ENCODE results near the gene GRK6. TPM values are rescaled to one million over a fixed set of nuclear protein-coding genes. Genes with fewer than 3 reads are reported as not detected.

The GRK6 gene
- total RNA-seq = 15.8 and 21.7 TPM in 2 replicates

GRCh38 chr5:177426566-177427210 lies at the start of gene GRK6:
TSS of gene GRK6 (plus strand) at chr5:177426676. CDS start at chr5:177426846, 170 bp downstream.

GRCh38 chr5:177384134-177384533 lies 42.3 kb upstream of the GRK6 start, which contains the start of gene SLC34A1:
TSS of gene SLC34A1 (plus strand) at chr5:177384434. CDS start at chr5:177385742, 1,308 bp downstream.

GRCh38 chr5:177399997-177400868 lies 26.2 kb upstream of the GRK6 start, which contains the start of gene PFN3:
TSS of gene PFN3 (minus strand) at chr5:177400661. CDS start at chr5:177400576, 85 bp downstream.

GRCh38 chr5:177409043-177409801 lies 17.3 kb upstream of the GRK6 start, which contains the start of gene F12:
TSS of gene F12 (minus strand) at chr5:177409564. CDS start at chr5:177409527, 37 bp downstream.

GRCh38 chr5:177446200-177447065 lies 20.0 kb downstream of the GRK6 start, which contains the start of gene PRR7:
TSS of gene PRR7 (plus strand) at chr5:177446814. CDS start at chr5:177455068, 8,254 bp downstream.

GRCh38 chr5:177473443-177474001 lies 47.0 kb downstream of the GRK6 start, which contains the start of gene DBN1:
TSS of gene DBN1 (minus strand) at chr5:177473634. CDS start at chr5:177473521, 113 bp downstream.

Other genes with a start within 250 kb of the GRK6 start
- 17.8 and 22.1 TPM in 2 replicates for gene RAB24, start 123.0 kb upstream of the GRK6 start, total RNA-seq
- gene PRELID1, start 122.9 kb upstream of the GRK6 start, total RNA-seq = 101 and 120 TPM in 2 replicates
- 10.4 and 14.7 TPM in 2 replicates for gene MXD3, start 114.8 kb upstream of the GRK6 start, total RNA-seq
- gene LMAN2, start 75.0 kb upstream of the GRK6 start, total RNA-seq = 430 and 437 TPM in 2 replicates
- 2.2 and 5.1 TPM in 2 replicates for gene RGS14, start 68.8 kb upstream of the GRK6 start, total RNA-seq
- not detected in 2 replicates for gene SLC34A1, start 42.2 kb upstream of the GRK6 start, total RNA-seq
- gene PFN3, start 26.0 kb upstream of the GRK6 start, total RNA-seq = not detected in 2 replicates
- 0.25 and 0.26 TPM in 2 replicates for gene F12, start 17.1 kb upstream of the GRK6 start, total RNA-seq
- gene PRR7, start 20.1 kb downstream of the GRK6 start, total RNA-seq = 5.3 and 6.3 TPM in 2 replicates
- 124 and 135 TPM in 2 replicates for gene DBN1, start 47.0 kb downstream of the GRK6 start, total RNA-seq
- 55.5 and 76.9 TPM in 2 replicates for gene PDLIM7, start 70.9 kb downstream of the GRK6 start, total RNA-seq
- 1.4 and 2.0 TPM in 2 replicates for gene DOK3, start 83.2 kb downstream of the GRK6 start, total RNA-seq
- gene DDX41, start 90.3 kb downstream of the GRK6 start, total RNA-seq = 101 and 127 TPM in 2 replicates
- gene FAM193B, start 127.9 kb downstream of the GRK6 start, total RNA-seq = 11.2 and 16.0 TPM in 2 replicates
- gene TMED9, start 165.5 kb downstream of the GRK6 start, total RNA-seq = 178 and 212 TPM in 2 replicates
- gene B4GALT7, start 173.5 kb downstream of the GRK6 start, total RNA-seq = 26.7 and 28.9 TPM in 2 replicates